ENCODE data around the gene MFAP3L. TPM values are rescaled to one million over a fixed set of nuclear protein-coding genes. Genes with fewer than 3 reads are reported as not detected.
"Not testable (repeated sequence)": the region's sequence is repeated elsewhere in the genome, so short reads cannot be mapped to it uniquely, and the experiment has no call there.

The MFAP3L gene
- 4.7 TPM for polyA plus RNA-seq (2013, experiment 1 of 2)
- polyA plus RNA-seq (2013, experiment 2 of 2) = 4.8 TPM

DNA sequence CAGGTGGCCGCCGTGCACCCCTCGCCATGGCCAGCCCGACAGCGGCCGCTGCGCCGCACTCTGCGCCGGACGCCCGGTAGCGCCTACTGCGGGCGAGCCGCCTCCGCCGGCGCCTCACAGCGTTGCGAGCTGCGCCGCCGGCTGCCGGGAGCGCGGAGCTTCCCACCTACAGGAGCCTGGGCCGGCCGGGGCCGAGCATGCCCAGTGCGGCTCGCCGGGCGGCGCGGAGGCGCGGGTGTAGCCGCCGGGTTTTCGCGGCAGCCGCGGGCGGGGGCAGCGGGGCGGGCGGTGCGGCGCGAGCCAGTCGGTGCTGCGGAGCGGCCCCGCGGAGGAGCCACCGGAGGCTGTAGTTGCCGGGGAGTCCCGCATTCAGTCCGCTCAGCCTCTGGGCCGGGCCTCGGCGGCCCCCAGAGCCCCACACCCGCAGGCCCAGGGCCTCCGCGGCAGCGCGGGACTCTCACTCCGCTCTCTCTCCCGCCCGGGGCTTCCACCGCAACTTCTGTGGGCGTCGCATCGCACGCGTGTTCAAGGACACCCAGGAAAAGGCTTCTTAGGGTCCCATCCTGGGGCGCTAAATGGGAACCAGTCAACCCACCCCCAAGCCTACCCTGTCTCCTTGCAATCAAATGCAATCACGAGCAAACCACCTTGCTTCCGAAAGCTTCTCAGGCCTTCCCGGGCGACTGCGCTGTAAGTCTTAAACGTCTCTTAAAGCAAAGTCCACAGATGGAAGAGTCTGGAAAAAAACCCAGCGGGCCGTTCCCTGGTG lies at the start of gene MFAP3L:
Gene MFAP3L (minus strand): TSS at position 143 of the 769 bp plus-strand sequence. CDS start 20,518 bp downstream, outside the sequence.
- H3K4me3 ChIP-seq (ENCODE audit: low read length) = peak within 1 kb of the TSS; percentile 73
- H3K27ac ChIP-seq (ENCODE audit: low read depth, low read length) = peak within 1 kb of the TSS; percentile 72; the same call in 1 of the 2 replicates
- H3K9me3 ChIP-seq (ENCODE audit: insufficient read depth, low read depth, low read length) = no peaks in the 10 kb centered on the region; the same call in 1 of the 2 replicates
- no peaks in the 10 kb centered on the region; the same call in 1 of the 2 replicates for H3K4me1 ChIP-seq (ENCODE audit: insufficient read depth, low read length)
- under 1% methylated on average over 85 of the region's 86 CpGs for WGBS
- no peaks in the 10 kb centered on the region for H3K36me3 ChIP-seq (ENCODE audit: insufficient read depth, low read length)
- peak within 1 kb of the TSS; percentile 74 for H3K9ac ChIP-seq (ENCODE audit: low read depth, low read length)
- peaks cover 60% of the 10 kb centered on the region for H3K27me3 ChIP-seq (ENCODE audit: insufficient read depth, low read length)

DNA sequence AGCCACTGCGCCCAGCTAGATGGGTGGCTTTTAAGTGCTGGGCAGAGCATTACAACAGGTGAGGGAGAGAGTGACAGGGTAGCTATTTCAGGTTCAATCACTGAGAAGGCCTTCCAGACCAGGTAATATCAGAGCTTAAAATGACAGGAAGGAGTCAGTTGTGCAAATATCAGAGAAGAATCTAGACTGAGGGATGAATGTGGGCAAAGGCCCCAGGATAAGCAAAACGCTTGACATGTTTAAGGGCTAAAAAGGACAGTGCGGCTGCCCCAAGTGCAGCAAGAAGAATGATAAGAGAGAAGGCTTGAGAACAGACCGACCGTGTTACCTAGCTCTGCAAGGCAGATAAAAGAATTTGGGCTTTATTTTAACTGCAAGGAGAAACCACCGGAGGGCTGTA lies 45.0 kb upstream of the MFAP3L start:
- Histone ChIP-seq H3K27me3 (ENCODE audit: insufficient read depth, low read length) (no peaks in the 10 kb centered on the region), H3K9ac (ENCODE audit: low read depth, low read length) (no peak overlapping the region), H3K4me1 (ENCODE audit: insufficient read depth, low read length) (peaks cover 8% of the 10 kb centered on the region), H3K36me3 (ENCODE audit: insufficient read depth, low read length) (peaks cover 78% of the 10 kb centered on the region), H3K27ac (ENCODE audit: low read depth, low read length) (no peak overlapping the region), H3K4me3 (ENCODE audit: low read length) (no peak overlapping the region), H3K9me3 (ENCODE audit: insufficient read depth, low read depth, low read length) (no peaks in the 10 kb centered on the region)
- 93% methylated on average over 6 of the region's 6 CpGs for WGBS

DNA sequence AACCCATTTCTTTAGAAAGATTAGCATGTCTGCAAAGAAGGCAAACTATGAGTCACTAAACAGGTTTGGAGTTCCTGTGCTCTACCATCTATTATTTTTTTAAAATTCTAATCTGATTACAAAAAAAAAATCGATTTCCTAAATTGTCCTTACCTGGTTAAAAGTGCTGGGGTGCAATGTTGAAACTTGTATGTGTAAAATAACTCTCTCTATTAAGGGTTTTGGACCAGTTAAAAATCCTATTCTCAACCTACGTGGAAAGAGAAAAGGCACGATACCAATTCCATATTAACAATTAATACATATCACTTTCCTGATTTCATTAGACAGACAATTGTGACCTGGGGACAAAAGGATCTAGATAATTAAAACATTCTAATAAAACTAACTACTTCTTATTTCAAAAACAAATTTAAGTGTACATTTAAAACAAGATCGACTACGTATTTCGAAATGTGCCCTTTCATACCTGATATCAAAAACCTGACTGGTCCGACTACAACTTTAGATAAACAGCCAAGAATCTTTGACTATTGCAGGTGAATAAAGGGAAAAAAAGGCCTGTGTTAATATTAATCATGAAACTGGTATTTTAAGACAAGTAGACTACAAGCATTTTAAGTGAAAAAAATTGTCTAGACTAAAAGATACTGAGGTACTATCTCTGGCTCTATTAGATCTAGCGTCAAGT lies 42.4 kb upstream of the MFAP3L start:
- Histone ChIP-seq H3K36me3 (ENCODE audit: insufficient read depth, low read length) (peaks cover 78% of the 10 kb centered on the region), H3K9ac (ENCODE audit: low read depth, low read length) (no peak overlapping the region), H3K9me3 (ENCODE audit: insufficient read depth, low read depth, low read length) (no peaks in the 10 kb centered on the region), H3K4me3 (ENCODE audit: low read length) (no peak overlapping the region), H3K27ac (ENCODE audit: low read depth, low read length) (no peak overlapping the region), H3K4me1 (ENCODE audit: insufficient read depth, low read length) (no peaks in the 10 kb centered on the region), H3K27me3 (ENCODE audit: insufficient read depth, low read length) (no peaks in the 10 kb centered on the region)
- WGBS = 98% methylated on average over 7 of the region's 8 CpGs

DNA sequence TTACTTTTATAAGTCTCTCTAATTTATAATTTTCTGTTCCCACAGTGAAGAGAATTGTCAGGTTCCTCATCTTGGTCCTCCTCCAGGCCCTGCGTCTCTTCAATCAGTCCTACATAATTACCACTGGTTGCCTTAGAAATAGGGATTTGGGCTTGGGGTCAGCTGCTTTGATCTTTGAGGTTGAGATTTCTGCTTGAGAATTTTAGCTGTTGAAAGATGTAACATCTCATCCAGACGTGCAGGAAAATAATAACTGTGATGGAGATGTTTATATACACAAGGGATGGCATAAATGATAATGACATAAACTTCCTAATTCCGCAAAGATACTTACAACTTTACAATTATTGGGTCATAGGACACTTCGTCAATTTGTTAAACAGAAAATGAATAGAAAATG lies 33.2 kb upstream of the MFAP3L start:
- H3K27ac ChIP-seq (ENCODE audit: low read depth, low read length) = no peak overlapping the region
- no peak overlapping the region for H3K9ac ChIP-seq (ENCODE audit: low read depth, low read length)
- H3K27me3 ChIP-seq (ENCODE audit: insufficient read depth, low read length) = no peaks in the 10 kb centered on the region
- 83% methylated on average over 2 of the region's 4 CpGs for WGBS
- no peaks in the 10 kb centered on the region for H3K4me1 ChIP-seq (ENCODE audit: insufficient read depth, low read length)
- H3K9me3 ChIP-seq (ENCODE audit: insufficient read depth, low read depth, low read length) = no peaks in the 10 kb centered on the region
- peaks cover 58% of the 10 kb centered on the region for H3K36me3 ChIP-seq (ENCODE audit: insufficient read depth, low read length)
- no peak overlapping the region for H3K4me3 ChIP-seq (ENCODE audit: low read length)

DNA sequence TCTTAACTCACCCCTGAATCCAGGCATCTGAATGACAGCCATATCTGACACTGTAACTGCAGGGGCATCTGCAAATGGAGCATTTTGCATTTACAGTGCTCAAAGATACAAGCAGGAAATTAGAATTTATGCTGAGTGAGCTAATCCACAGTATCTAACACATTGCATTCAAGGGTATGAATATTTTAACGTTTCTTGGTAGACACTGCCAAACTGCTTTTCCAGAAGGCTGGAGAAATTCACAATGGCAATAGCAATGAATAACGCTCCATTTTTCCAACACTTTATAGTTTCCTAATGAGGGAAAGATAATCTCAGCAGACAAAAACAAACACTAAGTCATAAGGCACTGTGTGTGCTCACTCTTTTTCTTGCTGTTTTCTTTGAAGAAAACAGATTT lies 32.6 kb upstream of the MFAP3L start:
- H3K27ac ChIP-seq (ENCODE audit: low read depth, low read length) = no peak overlapping the region
- no peaks in the 10 kb centered on the region for H3K27me3 ChIP-seq (ENCODE audit: insufficient read depth, low read length)
- no peak overlapping the region for H3K9ac ChIP-seq (ENCODE audit: low read depth, low read length)
- H3K4me1 ChIP-seq (ENCODE audit: insufficient read depth, low read length) = no peaks in the 10 kb centered on the region
- H3K36me3 ChIP-seq (ENCODE audit: insufficient read depth, low read length) = peaks cover 54% of the 10 kb centered on the region
- no peaks in the 10 kb centered on the region for H3K9me3 ChIP-seq (ENCODE audit: insufficient read depth, low read depth, low read length)
- 92% methylated on average over 2 of the region's 2 CpGs for WGBS
- H3K4me3 ChIP-seq (ENCODE audit: low read length) = no peak overlapping the region

DNA sequence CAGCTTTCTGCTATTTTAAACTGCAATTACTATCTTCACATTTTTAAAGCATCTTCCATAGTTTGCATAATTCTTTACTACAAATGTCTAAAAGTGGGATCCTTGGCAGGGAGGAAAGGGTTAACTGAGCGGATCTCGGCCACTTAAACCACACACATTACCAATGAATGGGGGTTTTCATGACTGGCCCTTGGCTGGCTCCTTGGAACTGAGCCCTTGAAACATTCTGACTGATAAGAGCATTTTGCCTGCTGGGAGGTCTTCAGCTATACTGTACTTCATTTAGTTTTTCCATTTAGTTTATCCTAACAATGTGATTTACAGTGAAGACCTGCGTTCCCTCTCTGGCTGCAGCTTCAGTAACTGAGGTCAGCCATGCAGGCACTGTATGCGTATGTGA lies 31.7 kb upstream of the MFAP3L start:
- Histone ChIP-seq H3K4me3 (ENCODE audit: low read length) (no peak overlapping the region), H3K27me3 (ENCODE audit: insufficient read depth, low read length) (no peaks in the 10 kb centered on the region), H3K9me3 (ENCODE audit: insufficient read depth, low read depth, low read length) (no peaks in the 10 kb centered on the region), H3K4me1 (ENCODE audit: insufficient read depth, low read length) (no peaks in the 10 kb centered on the region), H3K9ac (ENCODE audit: low read depth, low read length) (no peak overlapping the region), H3K36me3 (ENCODE audit: insufficient read depth, low read length) (peaks cover 46% of the 10 kb centered on the region), H3K27ac (ENCODE audit: low read depth, low read length) (no peak overlapping the region)
- 90% methylated on average over 4 of the region's 4 CpGs for WGBS

DNA sequence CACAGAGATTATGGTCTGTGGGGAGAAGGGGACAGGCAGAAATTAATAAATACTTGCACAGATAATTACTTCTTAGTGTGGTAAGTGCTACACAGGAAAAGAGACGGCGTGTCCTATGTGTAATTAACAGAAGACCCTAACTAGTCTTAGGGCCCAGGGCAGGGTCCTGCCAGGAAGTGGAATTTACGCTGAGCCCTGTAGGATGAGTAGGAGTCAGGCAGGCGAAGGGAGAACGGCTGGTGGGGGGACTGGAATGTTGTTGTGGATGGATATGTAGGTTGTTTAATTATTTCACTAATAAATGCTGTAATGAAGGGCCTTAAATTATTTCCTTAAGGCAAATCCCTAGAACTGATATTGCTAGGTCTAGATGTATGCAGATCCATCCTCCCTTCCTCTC lies 26.7 kb upstream of the MFAP3L start:
- WGBS = 89% methylated on average over 5 of the region's 5 CpGs
- Histone ChIP-seq H3K9me3 (ENCODE audit: insufficient read depth, low read depth, low read length) (no peaks in the 10 kb centered on the region), H3K27ac (ENCODE audit: low read depth, low read length) (no peak overlapping the region), H3K9ac (ENCODE audit: low read depth, low read length) (no peak overlapping the region), H3K4me1 (ENCODE audit: insufficient read depth, low read length) (no peaks in the 10 kb centered on the region), H3K36me3 (ENCODE audit: insufficient read depth, low read length) (no peaks in the 10 kb centered on the region; the same call in 1 of the 2 replicates), H3K4me3 (ENCODE audit: low read length) (no peak overlapping the region), H3K27me3 (ENCODE audit: insufficient read depth, low read length) (no peaks in the 10 kb centered on the region)

DNA sequence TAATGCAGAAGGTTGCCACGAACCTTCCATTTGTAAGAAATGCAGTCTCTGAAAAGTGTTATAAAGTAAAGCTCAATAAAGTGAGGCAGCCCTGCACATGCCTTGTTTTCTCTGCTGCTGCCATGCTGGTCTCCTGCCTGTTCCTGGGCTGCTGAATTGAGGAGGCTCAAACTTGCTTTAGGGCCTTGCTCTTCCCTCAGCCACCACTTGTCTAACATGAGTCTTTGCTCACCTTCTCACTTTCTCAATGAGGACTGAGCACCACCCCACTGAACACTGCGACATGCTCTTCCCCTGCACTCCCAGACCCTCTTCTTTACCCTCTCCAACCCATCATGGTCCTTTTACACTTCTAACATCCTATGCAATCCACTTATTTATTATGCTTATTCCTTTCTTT lies 25.2 kb upstream of the MFAP3L start:
- H3K4me3 ChIP-seq (ENCODE audit: low read length) = no peak overlapping the region
- no peak overlapping the region for H3K9ac ChIP-seq (ENCODE audit: low read depth, low read length)
- no peaks in the 10 kb centered on the region for H3K4me1 ChIP-seq (ENCODE audit: insufficient read depth, low read length)
- no peaks in the 10 kb centered on the region for H3K36me3 ChIP-seq (ENCODE audit: insufficient read depth, low read length)
- H3K27me3 ChIP-seq (ENCODE audit: insufficient read depth, low read length) = no peaks in the 10 kb centered on the region
- no peak overlapping the region for H3K27ac ChIP-seq (ENCODE audit: low read depth, low read length)
- WGBS = 91% methylated on average over 2 of the region's 2 CpGs
- no peaks in the 10 kb centered on the region for H3K9me3 ChIP-seq (ENCODE audit: insufficient read depth, low read depth, low read length)

DNA sequence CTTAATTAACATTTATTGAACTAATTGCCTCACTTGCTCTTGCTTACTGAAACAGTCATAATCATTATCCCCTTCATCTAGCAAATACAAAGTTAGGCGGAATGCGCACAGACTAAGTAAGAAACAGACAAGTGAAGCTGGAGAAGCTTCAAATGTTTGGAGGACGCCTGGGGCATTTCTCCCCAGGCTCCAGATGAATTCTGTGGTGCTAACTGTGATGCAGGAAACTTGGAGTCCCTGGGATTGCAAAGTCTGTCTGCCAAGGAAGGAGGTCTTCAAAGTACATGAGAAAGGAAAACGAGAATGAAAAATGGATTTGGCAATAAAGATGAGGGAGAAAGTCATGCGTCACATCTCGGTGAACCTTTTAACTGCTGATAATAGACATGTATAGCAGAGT lies 23.6 kb upstream of the MFAP3L start:
- H3K36me3 ChIP-seq (ENCODE audit: insufficient read depth, low read length) = no peaks in the 10 kb centered on the region
- WGBS = 91% methylated on average over 6 of the region's 6 CpGs
- H3K9me3 ChIP-seq (ENCODE audit: insufficient read depth, low read depth, low read length) = peaks cover 3% of the 10 kb centered on the region; the same call in 1 of the 2 replicates
- no peak overlapping the region for H3K9ac ChIP-seq (ENCODE audit: low read depth, low read length)
- H3K4me1 ChIP-seq (ENCODE audit: insufficient read depth, low read length) = no peaks in the 10 kb centered on the region
- no peak overlapping the region for H3K27ac ChIP-seq (ENCODE audit: low read depth, low read length)
- H3K27me3 ChIP-seq (ENCODE audit: insufficient read depth, low read length) = no peaks in the 10 kb centered on the region
- no peak overlapping the region for H3K4me3 ChIP-seq (ENCODE audit: low read length)

DNA sequence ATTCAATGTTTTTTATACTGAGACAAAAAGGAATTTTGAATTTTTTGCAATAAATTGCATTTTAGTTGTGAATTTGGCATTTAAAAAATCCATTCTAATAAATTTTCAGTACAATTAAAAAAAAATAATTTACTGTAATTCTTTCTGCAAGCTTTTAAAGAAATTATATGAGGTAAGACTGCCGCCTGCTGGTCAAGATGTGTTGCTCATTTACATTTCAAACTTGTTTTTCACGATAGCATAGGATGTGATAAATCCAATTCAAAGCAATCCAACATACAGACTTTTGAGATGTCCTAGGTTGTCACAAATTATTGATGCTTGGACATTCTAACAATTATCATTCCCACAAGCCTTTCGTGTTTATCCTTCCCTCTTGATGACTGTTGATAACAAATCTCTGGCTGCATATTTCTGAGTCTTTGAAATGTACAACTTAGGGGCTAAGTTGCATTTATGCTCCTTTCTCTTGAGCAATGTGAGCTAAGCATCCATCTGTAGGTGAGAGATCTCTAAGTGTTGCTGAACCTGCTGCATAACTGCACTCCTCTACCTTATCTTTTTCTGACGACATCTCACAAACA lies 21.7 kb upstream of the MFAP3L start:
- Histone ChIP-seq H3K4me1 (ENCODE audit: insufficient read depth, low read length) (no peaks in the 10 kb centered on the region), H3K4me3 (ENCODE audit: low read length) (no peak overlapping the region), H3K9ac (ENCODE audit: low read depth, low read length) (no peak overlapping the region), H3K36me3 (ENCODE audit: insufficient read depth, low read length) (no peaks in the 10 kb centered on the region), H3K27me3 (ENCODE audit: insufficient read depth, low read length) (no peaks in the 10 kb centered on the region), H3K27ac (ENCODE audit: low read depth, low read length) (no peak overlapping the region), H3K9me3 (ENCODE audit: insufficient read depth, low read depth, low read length) (peaks cover 3% of the 10 kb centered on the region; the same call in 1 of the 2 replicates)
- WGBS = 60% methylated on average over 4 of the region's 4 CpGs

DNA sequence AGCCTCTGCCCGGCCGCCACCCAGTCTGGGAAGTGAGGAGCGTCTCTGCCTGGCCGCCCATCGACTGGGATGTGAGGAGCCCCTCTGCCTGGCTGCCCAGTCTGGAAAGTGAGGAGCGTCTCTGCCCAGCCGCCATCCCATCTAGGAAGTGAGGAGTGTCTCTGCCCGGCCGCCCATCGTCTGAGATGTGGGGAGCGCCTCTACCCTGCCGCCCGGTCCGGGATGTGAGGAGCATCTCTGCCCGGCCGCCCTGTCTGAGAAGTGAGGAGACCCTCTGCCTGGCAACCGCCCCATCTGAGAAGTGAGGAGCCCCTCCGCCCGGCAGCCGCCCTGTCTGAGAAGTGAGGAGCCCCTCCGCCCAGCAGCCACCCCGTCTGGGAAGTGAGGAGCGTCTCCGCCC lies 20.0 kb upstream of the MFAP3L start:
- not testable (repeated sequence) for H3K27me3 ChIP-seq (ENCODE audit: insufficient read depth, low read length); H3K9me3 ChIP-seq (ENCODE audit: insufficient read depth, low read depth, low read length); H3K27ac ChIP-seq (ENCODE audit: low read depth, low read length); H3K4me1 ChIP-seq (ENCODE audit: insufficient read depth, low read length); H3K9ac ChIP-seq (ENCODE audit: low read depth, low read length); H3K36me3 ChIP-seq (ENCODE audit: insufficient read depth, low read length); H3K4me3 ChIP-seq (ENCODE audit: low read length)
- WGBS = 96% methylated on average over 17 of the region's 24 CpGs
